ENCODE results near the gene DMAP1.

The DMAP1 gene

DNA sequence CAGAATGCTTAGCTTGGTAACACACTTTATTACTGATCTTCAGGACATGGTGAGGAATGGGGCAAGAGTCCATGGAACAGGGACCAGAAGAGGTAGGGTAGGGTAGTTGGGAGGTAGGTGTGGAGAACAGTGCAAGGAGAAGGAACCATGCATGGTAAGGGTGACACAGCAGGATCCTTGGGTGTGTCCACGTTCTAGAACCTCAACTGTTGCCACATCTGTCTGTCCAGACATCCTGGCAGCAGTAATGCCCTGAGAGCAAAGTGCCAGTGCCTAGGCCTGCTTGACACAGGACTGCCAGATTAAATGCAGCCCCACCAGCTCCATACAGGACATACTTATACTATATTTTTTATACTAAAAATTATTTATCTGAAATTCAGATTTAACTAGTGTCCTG, 13.9 kb downstream of the DMAP1 start:
- DNase-seq (ENCODE audit: low read depth in 3 of 3) = no peak

DNA sequence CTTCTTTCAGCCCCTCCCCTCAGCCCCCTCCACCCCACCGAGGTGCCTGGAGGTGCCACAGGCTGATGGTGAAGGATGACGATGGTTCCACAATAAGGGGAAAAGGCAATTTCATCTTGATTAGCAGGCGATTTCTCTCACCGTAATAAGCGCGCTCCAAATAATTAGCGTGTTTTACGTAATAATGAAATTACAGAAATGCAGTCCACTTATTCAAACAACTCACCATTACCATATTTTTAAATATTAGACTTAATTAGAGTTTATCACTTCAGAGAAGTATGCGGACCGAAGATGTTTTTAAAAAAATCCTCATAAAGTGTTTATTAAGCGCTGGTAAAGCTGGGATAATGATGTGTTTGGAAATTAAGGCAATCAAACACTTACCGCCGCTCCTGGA, 14.9 kb downstream of the DMAP1 start:
- DNase-seq (ENCODE audit: low read depth in 3 of 3) = no peak

DNA sequence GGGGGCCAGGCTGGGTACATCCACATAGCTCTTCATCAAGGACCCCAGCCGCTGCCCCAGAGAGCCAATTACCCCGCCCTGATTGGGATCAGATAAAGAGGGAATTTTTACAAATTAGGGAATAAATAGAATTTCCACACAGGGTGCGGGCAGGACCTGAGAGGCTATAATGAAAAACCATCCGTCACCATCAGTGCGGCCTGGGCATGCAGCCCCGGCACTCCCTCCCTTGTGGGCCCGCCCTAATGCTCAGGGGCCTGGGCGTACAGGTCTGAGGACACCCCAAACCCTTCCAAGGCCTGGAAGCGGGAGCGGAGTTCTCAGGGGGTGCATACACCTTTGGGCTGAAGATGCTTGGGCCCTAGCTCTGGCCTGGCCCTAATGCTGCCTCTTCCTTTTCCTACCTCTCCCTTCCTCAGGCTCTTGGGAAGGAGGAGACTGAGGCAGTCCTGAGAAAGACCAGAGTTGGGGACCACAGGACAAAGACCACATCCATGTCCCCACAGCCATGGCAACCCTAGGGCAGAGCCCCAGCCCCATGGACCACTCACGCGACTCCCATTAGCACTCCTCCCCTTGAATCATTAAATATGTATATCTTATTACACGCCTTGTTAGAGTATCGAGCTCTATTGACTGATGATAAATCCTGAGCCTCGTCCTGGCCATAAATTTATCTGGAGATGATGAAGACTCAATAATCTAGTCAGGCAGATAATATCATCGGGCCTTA, 16.3 kb downstream of the DMAP1 start:
- DNase-seq (ENCODE audit: low read depth in 3 of 3) = no peak

DNA sequence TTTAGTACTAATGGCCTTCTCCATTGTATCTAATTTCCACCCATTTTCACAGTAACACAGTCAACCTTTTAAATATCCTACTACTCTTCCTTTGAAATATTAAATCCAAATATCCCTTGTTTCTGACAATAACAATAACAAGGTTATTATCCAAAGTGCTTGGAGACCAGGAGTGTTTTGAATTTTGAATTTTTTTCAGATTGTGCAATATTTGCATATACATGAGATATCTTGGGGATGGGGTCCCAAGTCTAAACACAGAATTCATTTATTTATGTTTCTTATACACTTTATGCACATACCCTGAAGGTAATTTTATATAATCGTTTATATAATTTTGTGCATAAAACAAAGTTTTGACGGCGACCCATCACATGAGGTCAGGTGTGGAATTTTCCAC, 17.5 kb downstream of the DMAP1 start:
- DNase-seq (ENCODE audit: low read depth in 3 of 3) = no peak

DNA sequence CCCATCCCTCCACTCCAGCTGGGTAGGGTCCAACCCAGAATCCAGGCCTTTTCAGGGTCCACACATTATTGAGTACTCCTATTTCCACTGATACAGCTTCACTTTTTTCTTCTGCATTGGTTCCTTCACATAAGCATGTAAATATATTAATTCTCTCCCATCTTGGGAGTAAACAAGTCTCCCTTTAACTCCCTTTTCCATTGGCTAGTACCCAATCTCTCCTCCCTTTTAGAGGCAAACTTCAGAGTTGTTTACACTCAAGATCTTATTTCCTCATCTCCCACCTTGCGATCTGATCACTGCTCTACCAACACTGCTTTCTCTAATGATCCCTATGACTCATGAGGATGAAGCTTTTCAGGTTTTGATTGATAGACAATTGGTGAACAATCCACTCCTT, 20.3 kb downstream of the DMAP1 start:
- no peak for DNase-seq (ENCODE audit: low read depth in 3 of 3)

DNA sequence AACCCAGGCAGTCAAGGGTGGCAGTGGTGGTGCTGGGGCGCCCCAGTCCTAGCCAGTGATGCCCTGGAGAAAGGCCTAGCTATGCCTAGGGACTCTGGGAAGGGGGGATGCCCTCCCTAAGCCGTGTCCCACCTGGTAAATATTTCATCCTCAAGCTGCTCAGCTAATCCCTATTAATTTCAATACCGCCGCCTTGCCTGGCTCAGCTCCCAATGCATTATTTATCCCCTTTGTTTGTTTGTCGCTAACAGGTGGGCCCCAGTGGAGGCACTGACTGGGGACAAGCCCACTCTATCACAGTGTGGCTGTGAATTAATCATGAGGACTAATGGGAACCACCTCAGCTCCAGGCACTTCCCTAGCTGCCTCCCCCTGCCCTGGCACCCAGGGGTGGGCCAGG, 22.5 kb downstream of the DMAP1 start:
- DNase-seq (ENCODE audit: low read depth in 3 of 3) = no peak

DNA sequence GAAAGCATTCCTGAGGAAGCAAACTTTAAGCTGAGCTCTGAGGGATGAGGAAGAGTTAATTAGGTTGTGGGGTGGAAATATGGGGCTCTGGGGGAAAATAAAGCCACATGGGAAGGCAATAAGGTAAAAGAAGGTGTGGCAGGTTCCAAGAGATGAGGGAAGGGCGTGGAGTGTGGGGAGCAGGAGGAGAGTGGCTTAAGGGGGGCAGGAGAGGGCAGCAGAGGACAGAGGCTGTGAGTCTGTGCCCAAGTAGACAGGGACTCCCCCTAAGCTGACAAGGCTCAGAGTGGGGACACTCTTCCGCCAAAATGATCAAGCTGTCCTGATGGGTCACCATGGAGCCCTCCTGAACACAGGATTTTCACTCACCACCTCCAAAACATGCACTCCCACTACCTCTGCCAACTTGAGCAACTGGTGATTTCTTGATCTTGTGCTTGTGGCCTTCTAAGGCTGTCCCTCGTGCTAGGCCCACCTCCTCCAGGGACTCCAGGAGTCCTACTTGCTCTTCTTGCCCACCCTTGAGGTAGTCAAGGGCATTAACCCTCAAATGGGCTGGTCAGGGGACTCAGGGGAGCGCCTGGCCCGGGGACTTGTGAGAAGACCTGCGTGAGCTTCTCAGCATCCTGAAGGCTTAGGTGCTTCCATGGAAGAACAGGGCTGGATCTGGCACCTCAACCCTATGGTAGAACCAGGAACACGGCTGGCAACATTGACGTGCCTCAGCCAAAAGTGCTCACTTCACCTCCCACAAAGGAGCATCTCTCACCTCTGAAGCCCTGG, 23.4 kb downstream of the DMAP1 start:
- no peak for DNase-seq (ENCODE audit: low read depth in 3 of 3)

DNA sequence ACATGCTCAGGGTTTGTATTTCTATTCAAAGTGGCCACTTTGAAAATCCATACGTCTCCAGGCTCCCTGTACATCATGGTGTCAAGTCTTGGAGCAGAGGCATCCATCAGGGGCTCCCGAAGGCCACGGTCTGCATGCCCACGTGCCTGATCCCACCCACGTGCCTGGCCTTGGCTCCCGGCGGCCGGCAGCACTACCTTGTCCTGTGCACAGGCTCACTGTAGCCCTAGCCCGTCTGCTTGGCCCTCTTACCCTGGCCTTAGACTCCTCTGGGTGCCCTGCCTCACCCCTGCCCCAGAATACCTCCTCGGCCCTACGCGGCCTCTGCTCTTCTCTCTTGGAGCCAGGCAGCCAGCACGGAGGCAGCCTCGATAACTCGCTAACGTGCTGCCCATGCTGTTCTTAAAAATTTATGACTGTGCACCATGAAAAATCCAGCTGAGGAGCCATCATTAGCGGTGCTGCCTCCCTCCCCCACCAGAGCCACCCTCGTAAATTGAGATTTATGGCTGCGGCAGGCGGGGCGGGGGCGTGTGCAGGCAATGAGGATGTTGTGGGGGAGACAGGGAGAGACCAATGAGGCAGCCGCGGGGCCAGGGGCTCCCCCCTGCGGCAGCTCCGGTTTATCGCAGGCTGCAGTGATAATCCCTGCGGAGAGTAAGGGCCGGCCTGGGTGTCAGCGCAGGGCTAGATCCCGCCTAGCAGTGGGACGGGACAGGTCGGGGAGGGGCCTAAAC, 24.6 kb downstream of the DMAP1 start:
- peak in 1 of 3 experiments; percentile 21 for DNase-seq (ENCODE audit: low read depth in 3 of 3)

DNA sequence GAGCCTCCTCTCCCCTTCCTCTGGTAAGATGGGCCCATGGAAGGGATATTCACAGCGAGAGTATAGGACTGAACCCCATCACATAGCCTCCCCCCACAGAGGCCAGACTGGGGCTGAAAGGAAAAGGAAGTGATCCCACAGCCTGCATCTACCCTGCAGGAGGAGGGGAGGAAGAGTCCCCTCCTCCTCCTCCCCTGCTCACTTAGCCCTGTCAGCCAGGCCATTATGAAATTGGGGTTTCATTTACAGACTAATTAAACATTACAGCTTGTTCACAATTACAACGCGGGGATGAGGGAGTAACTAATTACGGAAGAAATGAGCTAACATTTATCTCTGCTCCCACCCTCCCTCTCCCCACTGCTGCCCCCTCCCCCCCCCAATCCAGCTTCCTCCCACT, 25.4 kb downstream of the DMAP1 start:
- DNase-seq (ENCODE audit: low read depth in 3 of 3) = no peak

DNA sequence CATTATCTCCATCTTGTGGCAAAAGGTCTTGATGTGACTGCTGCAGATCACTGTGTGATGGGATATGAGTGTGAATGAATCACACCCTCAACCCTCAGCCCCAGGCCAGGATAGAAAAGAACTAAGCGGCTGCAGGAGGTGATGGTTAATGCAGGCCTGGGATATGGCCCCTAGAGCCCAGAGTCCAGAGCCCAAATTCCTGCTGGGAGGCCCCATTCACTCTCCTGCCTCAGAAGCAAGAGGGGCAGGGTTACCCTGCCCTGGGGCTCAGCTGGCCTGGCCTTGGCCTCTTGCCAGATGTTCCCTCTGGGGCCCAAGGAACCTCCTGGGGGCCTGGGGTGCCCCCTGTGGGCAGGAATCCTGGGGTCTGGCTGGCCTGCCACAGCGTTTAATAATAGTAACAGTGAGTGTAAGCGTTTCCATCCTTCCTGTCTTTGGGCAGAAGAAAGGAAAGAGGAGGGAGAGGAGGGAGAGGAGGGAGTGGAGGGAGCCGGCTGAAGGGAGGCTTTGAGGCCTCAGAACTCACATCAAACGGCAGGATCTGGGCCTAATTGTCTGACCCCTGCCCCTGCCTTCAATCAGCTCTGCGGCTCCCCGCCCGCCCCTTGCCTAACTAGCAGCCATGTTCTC, 26.2 kb downstream of the DMAP1 start:
- no peak for DNase-seq (ENCODE audit: low read depth in 3 of 3)

DNA sequence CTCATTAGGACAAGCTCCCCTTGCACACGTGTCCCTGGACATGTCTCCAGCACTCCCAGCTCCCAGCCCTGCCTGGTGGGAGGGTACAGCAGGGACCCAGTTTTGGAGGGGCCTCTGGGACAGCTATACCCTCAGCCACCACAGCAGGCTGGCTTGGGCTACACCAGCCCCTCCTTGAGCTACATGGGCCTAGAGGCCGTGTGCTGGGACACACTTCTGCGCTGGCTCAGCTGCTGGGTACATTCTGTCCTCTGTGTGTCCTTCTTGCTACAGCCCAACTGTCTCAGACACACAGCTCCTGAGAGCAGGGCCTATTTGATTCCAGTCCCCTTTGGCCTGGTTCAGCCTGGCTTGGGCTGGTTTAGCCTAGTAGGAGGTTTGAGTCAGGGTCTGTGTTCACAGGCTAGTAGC, 26.7 kb downstream of the DMAP1 start:
- no peak for DNase-seq (ENCODE audit: low read depth in 3 of 3)

DNA sequence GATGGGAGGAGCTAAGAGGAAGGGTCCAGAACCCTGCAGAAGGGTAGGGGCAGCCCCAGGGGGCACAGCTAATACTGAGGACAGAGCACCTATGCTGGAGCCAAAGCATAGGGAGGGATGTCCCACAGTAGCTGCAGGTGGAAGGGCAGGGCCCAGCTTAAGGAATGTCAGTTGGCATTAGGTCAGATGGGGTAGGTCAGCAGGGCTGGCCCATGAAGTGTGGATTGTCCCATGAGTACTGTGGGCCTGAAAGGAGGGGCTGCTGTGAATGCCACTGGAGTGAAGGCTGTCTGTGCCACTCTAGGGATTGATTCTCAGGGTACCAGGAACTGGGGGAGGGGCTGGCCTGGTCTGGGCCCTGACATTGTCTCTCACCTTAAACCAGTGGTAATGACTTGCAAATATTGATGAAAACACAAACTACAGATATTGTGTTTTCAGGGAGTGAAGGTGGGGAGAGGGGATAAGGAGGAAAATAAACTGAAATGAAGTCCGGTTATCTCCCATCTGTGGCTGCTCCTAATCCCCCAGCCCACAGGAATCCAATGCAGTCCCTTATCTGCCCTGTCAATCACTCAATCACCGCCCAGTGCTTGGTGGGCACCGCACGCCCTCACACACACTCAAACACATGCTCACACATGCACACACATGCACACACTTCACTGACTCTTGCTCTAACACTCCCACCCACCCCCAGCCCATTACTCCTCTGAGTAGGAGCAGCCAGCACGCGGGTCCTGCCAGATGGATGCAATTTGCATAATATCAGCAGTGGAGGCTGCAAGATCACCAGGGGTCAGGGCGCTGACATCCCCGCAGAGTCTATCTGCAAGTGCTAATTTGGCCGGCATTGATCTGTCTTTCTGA, 27.8 kb downstream of the DMAP1 start:
- no peak for DNase-seq (ENCODE audit: low read depth in 3 of 3)

DNA sequence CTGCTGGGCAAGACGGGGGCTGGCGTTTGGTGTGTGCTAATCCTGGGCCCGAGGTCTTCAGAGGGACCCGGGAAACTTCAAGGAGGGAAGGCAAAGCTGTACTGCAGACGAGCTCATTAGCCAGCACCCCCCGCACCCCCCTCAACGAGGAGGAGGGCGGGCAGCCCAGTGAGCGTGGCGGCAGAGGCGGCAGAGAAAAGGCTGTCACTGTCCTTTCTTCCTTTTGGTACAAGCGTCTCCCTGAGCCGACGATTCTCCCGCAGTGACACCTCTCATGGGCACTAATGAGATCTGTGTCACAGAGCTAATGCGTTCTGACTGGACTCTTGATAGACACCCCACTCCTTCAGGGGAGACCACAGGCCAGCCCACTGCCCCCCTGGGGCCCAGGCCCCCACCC, 29.5 kb downstream of the DMAP1 start:
- DNase-seq (ENCODE audit: low read depth in 3 of 3) = no peak

DNA sequence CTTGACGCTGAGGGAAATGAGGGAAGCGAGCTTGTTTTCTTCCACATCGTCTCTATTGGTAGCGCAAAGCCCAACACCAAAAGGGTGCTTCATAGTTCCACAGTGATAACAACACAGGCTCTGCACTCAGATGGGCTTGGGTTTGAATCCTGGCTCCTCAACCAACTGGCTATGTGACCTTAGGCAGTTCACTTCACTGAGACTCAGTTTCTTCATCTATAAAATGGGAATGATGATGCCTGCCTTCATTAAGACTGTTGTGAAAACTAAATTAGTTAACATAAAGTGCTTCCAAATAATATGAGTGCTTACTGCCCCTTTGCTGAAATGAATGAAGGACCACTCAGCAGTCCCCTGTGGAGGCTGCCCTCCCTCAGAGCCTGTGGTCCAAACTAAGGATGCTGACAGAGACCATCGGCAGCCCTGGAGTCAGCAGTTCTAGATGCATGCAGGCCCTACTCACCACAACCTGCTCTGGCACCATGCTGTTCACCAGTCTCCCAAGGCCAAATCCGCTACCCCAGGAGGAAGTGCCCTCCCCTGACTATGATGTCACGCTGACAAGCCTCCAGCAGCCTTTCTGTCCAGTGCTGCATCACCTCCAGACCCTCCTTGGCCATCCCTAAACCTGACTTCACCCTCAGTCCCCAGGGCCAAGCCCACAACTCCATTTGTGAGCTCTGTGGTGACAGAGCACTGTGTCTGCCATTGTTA, 30.7 kb downstream of the DMAP1 start:
- no peak for DNase-seq (ENCODE audit: low read depth in 3 of 3)

DNA sequence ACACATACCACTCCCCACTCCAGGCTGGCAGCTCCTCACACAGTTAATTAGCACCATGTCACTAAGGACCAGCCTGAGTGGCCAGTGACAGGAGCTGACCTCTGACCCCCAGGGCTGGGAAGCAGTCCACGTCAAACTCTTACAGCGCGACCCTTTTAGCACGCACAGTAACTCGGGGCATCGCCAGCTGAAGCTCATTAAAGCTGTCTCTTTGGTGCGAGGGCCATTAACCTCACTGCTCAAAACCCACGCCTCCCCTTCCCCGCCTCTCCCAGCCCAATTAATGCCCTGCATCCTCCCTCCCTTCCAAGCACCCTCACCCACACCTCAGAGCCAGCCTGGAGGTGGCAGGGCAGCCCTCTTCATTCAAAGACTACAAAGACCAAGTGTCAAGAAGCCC, 31.7 kb downstream of the DMAP1 start:
- DNase-seq (ENCODE audit: low read depth in 3 of 3) = no peak

DNA sequence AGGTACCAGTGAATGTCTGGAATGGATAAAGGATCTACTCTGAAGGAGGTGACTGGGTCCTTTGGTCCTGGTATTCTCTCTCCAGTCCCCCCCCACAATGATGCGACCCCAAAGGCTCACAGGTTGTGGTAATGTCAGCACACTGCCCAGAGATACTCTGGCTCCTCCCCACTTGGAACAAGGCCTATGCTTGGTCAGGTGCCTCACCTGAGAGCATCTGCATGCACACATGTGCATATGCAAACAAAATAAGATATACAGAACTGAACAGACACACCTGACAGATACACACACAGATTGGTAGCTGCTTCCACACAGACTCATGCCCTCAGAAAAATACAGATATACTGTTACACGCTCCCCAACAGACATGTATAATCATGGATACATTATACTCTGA, 33.5 kb downstream of the DMAP1 start:
- DNase-seq (ENCODE audit: low read depth in 3 of 3) = no peak

DNA sequence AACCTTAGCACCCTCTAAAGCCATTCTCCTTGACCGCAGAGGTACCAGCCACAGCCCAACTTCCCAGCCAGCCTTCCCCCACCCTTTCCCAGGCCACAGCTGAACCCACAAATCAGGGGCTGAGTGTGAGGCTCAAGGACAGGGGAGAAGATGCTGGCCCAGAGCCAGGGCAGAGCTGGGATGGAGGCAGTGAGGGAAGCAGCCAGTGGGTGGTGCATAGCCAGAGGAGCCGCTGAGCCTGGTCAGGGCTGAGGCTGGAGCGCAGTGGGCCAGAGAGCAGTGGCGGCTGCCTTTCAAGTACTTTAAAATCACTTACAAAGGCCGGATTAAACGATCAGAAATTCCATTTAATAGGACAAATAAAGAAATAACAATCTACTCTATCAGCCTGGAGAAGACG, 36.3 kb downstream of the DMAP1 start:
- no peak for DNase-seq (ENCODE audit: low read depth in 3 of 3)

DNA sequence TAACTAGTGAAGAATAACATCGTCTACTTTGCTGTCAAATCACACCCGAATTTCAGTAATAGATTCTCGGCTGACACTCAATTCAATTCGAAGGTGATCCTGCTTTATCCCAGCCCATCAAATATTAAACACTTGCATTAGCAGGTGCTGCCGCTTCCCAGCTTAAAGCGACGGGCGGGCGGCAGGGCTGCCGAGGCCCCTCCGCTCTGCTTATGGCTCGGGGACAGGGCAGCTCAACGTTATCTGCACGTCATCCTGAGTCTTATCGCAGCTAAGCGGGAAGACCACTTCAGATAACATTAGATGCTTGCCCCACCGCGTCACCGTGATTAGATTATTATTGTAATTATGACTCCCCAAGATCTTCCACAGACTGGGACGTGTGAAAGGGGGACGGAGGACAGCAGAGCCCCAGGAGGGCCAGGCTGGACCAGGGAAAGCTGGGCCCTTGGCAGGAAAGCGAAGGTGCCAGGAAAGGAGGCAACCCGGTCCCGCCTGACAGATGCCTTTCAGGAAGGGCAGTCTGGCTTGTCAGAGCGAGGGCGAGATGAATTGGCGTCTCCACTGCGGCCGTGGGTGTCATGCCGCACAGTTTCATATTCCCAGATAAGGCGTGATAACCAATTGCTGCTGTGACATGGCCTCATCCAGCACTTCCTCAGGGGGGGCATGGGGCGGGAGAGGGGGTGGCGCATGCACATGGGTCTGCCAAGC, 37.0 kb downstream of the DMAP1 start:
- DNase-seq (ENCODE audit: low read depth in 3 of 3) = no peak

DNA sequence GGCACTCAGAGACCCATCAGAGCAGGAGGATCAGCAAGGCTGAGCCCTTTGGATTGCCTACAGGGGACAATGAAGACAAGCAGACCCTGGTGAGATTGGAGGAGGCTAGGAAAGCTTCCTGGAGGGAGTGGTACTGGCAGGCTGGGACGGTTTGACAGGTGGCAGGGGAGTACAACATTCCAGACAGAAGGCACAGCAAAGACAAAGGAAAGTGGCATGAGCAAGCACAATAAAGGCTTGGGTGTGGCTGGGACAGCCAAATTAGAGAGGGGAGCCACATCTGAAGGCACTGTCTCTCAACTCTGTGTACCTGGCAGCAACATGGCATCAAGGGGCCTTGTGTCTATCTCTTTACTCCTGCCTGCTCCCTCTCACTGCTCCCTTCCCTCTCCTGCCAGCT, 38.2 kb downstream of the DMAP1 start:
- DNase-seq (ENCODE audit: low read depth in 3 of 3) = no peak

Measured in stimulated activated CD4-positive, alpha-beta T cell treated with anti-CD3 and anti-CD28 coated beads, TNF-alpha, amount 100 ng/mL, for 4 hours (primary cell).